Activated T-helper 1 cell treated with anti-CD3 and anti-CD28 coated beads, Interleukin-2, amount 50 U/mL, for 16 hours (primary cell): ENCODE data around the gene ATXN7.

Experiments
- DNase-seq, 2 donors: peaks; one replicate each; pipeline ENCODE4 v3.0.0-alpha.2; 2020; ENCODE audit warnings: low read depth in 1 of 2, low spot score in 1 of 2

The ATXN7 gene

GRCh38 chr3:63900459-63900858 is 36.8 kb downstream of the ATXN7 start:
- no peak for DNase-seq

- no peak for DNase-seq
Measured at GRCh38 chr3:63905731-63906620, 42.3 kb downstream of the ATXN7 start.

DNA sequence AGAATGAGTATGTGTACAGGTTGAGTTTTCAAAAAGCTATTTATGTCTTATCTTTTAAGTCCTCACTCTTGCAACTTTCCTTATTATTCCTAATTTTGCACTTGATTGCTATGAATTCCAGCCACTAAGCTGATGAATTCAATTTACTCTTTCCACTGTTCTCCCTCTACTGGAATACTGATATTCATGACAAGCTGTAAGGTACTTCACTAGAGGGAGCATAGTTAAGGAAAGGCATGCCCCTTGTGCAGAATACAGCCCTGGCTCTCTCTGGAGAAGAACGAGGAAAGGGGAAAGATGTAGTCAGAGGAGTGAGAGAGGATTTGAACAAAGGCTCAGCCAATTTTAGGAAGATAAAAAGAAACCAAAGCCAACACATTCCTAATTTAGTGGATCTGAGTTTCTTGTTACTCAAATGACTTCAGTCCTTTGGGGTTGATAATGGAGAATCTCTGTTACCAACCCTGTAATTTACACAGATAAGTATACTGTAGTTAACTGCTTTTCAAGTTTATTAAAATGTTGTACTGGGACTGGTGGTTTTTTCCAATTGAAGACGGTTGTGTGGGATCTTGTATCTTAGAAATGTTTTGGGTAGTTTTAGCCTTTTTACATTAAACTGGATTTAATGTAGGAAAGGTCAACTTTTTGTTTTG is 44.5 kb downstream of the ATXN7 start:
- DNase-seq: no peak

DNA sequence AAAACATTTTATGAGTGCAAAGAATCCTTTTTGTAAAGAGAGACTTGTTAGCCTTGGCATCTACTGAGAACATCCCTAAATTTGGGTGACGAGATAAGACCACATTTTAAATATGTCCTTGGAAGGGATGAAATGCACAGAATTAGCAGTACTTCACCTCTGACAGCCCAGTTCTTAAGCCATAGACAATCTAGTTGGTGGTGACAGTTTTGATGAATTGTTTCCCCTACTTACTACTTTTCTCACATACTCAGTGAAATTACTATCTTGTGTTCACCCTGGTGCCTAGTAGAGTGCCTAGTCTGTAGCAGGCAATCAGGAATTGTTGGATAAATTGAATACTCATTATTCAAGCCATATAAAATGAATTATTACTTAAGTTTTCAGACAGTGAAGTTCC is 45.1 kb downstream of the ATXN7 start:
- no peak for DNase-seq

DNA sequence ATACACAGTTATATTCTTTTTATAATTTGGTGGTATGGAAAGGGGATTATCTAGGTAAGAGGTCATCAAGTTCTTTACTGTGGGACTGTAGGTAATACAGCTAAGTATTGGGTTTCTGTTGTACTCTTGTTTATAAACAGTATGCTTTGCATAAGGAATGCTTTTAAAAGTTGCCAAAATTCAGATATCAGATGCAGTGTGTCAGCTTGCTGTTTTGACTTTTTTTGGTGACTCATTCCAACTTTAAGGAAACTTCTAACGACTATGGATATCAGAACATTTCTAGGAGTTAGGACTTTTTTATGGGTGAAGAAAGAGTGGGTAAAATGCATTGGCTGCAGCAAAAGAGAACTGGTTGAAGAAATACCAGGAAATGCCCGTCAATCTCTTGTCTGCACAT is 45.8 kb downstream of the ATXN7 start:
- no peak for DNase-seq

DNA sequence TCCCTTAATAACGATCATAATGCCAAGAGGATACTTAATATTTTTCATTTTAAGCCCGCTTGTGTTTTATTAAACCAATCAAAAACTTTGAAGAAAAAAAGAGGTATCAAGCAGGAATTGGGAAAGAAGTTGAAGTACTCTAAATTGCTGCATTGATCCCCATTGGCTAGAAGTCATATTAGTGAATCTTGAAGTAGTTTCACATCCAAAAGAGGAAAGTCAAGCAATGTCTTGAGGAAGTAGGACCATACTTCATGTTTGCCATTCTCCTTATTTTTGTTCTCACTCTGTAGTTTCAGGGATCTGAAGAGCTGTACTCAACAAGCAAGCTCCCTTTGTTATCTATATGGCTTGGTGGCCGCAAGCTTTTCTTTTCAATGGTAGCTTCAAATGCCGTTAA is 46.3 kb downstream of the ATXN7 start:
- DNase-seq: no peak

- no peak for DNase-seq
Measured at GRCh38 chr3:63910891-63911290, 47.2 kb downstream of the ATXN7 start.

DNA sequence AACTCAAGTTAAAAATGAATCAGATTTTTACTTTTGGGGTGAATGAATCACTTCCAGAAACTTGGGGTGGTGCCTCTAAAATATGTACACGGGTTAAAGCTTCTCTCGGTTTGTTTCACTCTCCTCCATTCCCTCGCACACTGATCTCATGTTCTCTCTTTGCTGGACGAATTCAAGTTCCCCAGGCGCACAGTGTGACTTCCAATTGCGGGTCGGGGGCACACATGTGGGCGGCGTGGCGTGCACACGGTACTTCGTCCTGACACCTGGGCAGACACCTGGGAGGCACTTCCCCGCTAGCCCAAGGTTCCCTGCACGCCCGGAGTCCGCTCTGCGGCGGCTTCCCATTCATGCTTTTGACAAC is 47.8 kb downstream of the ATXN7 start:
- DNase-seq: no peak

DNA sequence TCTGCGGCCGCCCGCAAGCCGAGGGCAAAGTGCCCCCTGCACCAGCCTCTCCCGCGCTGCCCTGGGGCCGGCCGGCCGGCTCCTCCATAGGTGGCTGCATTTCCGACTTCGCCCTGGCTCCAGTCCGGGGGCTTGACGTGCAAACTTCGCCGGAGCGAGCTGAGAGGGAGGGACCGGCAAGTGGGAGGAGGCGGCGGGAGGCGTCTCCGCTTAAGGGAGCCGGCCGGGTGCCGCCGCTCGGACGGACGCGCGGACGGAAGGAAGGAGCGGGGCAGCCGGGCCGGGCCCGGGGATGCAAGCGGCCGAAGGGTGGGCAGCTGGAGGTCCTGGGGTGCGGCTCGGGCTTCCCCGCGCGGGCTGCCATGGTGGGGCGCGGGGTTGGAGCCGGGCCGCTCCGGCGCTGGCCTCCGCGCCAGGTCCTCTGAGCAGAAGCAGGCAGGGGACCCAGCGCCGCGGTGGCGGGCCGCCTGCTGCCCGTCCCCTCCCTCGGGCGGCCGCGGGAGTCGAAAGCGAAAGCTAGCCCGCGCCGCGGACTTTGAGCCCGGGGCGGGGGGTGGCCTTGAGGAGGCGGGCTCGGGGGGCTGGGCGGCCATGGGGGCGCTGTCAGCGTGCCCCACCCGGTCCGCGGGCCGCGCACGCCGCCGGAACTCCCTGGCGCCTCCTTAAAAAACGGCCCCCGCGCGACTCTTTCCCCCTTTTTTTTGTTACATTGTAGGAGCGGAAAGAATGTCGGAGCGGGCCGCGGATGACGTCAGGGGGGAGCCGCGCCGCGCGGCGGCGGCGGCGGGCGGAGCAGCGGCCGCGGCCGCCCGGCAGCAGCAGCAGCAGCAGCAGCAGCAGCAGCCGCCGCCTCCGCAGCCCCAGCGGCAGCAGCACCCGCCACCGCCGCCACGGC is 48.5 kb downstream of the ATXN7 start, which contains the start of gene SCAANT1:
TSS of gene SCAANT1 (minus strand) at position 511 of the 895 bp plus-strand sequence.
- peak; percentile 58 to 74 for DNase-seq

- peak; percentile 4 to 37 for DNase-seq
Measured at GRCh38 chr3:63912768-63913588, 49.3 kb downstream of the ATXN7 start.

- DNase-seq: no peak
Measured at GRCh38 chr3:63914312-63914711, 50.6 kb downstream of the ATXN7 start.

DNA sequence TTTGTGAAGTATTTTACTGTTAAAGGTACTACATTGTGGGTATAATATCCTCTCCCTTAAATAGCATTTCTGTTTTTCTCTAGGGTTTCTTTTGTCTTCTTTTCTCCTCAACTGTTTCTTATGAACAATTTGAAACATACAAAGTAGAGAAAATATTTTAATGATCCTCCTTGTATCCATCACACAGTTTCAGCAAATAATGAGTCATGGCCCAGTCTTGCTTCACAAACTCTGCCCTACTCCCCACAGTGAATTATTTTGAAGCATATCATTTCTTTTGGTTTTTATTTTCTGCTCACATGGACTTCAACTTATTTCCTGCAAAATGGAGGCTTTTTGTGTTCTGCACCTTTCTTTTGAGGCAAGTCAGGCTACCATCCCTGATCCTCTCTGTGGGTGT is 54.7 kb downstream of the ATXN7 start:
- no peak for DNase-seq

DNA sequence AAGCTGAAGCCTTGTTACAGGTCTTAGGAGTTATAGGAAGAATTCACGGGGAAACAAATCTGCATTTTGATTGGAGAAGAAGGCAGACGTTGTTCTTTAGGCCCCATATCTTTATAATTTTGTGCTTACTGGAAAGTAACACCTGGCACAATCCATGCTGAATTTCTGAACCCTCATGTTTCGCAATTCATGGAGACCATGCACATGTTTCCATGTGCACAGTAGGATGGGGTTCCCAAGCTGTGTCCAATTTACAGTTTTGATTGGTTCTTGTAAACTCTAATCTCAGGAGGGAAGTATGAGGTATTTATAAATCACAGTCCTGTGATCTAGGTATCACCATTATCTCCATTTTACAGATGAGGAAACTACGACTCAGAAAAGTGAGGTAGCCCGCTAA is 56.3 kb downstream of the ATXN7 start:
- DNase-seq: no peak

DNA sequence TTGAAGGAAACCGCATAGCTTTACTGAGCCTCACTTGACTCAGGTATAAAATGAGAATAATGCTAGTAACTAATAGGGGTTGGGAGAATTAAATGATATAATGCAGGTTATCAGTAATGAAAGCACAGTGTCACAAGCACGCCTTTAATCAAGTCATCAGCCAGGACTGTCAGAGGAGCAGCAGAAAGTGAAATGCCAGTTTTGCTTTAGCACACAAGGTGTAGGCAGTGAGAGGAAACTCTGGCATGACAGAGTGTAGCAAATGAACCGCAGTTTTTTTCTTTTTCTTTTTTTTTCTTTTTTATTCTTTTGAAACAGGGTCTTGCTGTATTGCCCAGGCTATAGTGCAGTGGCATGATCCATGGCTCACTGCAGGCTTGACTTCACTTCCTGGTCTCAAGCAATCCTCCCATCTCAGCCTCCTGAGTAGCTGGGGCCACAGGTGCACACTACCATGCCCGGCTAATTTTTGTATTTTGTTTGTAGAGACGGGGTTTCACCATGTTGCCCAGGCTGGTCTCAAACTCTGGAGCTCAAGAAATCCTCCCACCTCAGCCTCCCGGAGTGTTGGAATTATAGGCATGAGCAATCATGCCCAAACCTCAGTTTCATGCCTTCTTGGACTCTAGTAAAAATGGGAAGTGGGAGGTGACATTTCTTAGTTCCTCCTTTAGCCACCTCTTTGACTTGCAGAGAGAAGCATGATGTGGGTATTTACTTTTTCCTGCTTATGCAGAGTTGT is 58.2 kb downstream of the ATXN7 start:
- no peak for DNase-seq

DNA sequence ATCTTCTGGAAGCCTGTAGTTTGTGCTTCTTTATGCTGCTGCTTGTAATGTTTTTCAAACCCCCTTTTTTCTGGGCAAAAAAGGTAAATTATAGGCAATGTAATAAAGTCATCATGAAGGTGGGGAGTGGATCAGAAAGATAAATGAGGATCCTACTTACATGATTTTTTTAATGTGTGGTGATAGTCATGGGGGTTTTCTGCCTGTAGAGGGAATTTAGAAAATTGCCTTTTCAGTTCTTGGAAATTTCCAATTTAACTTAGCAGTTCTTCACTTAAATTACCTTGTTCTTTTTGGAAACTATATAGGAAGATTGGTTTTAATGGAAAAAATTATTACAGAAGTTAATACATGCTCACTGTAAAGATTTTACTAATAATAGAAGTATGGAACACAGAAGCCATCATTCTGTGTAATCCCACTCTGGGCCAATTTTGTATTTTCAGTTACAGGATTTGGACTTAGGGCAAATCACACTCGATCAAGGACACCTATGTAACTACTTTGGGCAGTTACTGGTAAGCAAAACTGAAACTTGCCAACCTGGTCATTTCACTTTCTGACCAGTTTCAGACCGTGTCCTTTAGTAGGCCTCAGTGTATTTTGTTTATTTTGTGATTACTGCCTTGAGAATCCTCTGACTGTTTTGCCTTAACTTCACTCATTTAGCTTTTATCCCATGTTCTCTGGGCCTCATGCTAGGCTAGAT is 59.0 kb downstream of the ATXN7 start:
- DNase-seq: no peak

GRCh38 chr3:63926309-63926708 is 62.6 kb downstream of the ATXN7 start:
- no peak for DNase-seq

DNA sequence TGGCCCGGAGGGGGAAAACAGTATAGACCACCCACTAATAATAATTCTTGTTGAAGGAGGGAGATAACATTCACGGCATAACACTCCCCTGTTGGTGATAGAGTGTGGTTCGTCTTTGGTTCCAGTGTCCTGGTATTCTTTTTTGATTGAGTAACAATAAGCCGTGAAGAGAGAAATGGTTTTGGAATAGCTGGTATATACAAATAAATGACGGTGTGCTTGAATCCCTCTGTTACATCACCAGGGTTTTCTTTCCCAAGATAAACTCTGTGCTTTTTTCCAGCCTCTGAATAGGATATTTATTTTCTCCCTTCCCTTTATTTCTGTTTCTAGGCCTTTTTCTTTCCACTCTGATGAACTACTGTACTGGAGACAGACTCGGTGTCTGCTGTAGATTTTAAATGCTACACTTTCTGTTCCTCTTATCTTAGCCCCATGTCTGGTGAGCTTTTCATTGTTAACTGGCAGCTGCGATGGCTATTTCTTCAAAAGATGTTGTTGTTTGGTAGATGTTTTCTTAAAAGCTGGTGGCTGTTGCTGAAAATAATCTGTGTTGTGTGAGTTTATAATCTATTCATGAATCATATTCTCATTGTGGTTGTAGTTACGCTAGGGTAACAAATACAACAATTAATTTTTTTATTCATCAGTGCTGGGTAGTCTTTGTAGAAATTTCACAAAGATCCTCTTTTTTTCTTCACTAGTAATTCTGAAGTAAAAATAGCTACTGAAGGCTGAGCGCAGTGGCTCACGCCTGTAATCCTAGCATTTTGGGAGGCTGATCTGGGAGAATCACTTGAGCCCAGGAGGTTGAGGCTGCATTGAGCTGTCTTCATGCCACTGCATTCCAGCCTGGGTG is 64.0 kb downstream of the ATXN7 start:
- DNase-seq: no peak

DNA sequence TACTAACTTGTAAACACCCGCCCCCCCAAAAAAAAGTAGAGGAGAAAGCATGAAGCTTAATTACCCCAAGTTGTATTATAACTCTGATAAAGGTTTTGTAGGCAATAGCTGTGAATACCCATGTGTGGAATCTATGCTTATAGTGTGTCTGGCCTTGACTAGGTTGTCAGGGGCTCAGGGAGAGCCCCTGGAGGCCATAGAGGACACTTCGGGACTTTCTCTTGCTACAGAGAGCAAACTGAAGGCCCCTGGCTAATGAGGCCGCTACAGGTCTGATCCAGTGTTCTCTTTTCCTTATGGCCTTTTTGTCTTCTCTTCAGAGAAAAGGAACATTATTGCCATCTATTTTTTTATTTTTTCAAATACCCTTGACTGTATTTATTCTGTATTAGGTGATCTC is 67.6 kb downstream of the ATXN7 start:
- no peak for DNase-seq
